C4-2B (cell line): Measurements from ENCODE around the gene PATL1.

Experiments
- ZFX ChIP-seq: fragments of 450-650 bp; IDR thresholded peaks from 2 replicates; pipeline ENCODE4 v1.6.1; 2017
- TF ChIP-seq, protein P1 (sequence below): fragments of 450-650 bp; conservative IDR thresholded peaks from 2 replicates; pipeline ENCODE4 v1.5.1; 2017; ENCODE audit warnings: mild to moderate bottlenecking

DNA sequence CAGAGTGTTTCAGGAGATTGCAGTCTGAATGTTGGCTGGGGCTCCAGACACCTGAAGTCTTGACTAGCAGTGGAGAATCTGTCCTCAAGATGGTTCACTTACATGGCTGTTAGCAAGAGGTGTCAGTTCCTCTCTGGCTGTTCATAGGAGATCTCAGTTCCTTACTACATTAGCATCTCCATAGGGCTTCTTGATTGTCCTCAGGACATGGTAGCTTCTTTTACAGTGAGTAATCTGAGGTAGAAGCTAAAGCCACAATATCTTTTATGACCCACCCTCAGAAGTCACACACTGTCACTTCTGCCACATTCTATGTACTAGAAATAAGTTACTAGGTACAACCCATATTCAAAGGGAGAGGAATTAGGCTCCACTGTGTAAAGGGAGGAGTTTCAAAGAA is 10.5 kb upstream of the PATL1 start:
- TF ChIP-seq, protein P1, sequence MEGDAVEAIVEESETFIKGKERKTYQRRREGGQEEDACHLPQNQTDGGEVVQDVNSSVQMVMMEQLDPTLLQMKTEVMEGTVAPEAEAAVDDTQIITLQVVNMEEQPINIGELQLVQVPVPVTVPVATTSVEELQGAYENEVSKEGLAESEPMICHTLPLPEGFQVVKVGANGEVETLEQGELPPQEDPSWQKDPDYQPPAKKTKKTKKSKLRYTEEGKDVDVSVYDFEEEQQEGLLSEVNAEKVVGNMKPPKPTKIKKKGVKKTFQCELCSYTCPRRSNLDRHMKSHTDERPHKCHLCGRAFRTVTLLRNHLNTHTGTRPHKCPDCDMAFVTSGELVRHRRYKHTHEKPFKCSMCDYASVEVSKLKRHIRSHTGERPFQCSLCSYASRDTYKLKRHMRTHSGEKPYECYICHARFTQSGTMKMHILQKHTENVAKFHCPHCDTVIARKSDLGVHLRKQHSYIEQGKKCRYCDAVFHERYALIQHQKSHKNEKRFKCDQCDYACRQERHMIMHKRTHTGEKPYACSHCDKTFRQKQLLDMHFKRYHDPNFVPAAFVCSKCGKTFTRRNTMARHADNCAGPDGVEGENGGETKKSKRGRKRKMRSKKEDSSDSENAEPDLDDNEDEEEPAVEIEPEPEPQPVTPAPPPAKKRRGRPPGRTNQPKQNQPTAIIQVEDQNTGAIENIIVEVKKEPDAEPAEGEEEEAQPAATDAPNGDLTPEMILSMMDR = no peak
- no peak for TF ChIP-seq ZFX
